GM21526 (cell line): Measurements from ENCODE around the gene CFAP54.

Experiments
- ATAC-seq: cut with Tn5 transposase; IDR thresholded peaks from one replicate; pipeline ENCODE4 v1.9.1; 2021; ENCODE audit warnings: moderate library complexity; ENCODE audit not compliant: unreplicated experiment, low FRiP score

CFAP54 gene

DNA sequence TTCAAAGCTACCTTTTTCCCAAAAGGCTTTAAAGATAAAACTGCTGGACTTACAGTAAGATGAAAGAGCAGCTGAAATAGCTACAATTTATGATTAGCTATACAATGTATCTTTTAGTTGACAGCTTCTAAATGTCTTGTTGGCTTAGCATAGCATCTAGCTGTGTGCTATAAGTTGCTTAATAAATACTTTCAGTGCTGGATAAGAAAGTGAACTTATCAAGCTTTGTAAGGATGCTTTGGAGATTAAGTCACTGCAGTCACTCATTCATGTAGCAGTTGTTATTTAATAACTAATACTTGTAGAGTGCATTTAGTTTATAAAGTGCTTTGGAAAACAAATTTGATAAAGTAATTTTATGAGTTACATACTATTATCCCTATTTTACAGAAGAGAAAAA is 14.6 kb downstream of the CFAP54 start:
- ATAC-seq, result no peak

DNA sequence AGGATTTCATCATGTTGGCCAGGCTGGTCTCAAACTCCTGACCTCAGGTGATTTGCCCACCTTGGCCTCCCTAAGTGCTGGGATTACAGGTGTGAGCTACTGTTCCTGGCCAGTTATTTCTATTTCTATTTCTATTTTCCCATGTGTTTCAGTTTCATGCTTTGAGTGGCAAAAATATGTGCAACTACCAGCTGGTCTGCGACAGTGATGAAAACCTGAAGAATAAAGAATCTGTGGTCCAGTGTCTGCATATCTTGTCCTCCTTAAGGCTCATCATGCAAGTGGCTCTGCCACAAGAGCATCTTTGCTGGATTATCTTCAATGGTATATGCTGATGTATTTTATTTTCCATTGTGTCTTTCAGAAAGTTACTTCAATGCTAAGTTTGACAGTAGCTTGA is 17.4 kb downstream of the CFAP54 start:
- ATAC-seq, result no peak

GRCh38 chr12:96510306-96510764 is 21.0 kb downstream of the CFAP54 start:
- no peak for ATAC-seq

DNA sequence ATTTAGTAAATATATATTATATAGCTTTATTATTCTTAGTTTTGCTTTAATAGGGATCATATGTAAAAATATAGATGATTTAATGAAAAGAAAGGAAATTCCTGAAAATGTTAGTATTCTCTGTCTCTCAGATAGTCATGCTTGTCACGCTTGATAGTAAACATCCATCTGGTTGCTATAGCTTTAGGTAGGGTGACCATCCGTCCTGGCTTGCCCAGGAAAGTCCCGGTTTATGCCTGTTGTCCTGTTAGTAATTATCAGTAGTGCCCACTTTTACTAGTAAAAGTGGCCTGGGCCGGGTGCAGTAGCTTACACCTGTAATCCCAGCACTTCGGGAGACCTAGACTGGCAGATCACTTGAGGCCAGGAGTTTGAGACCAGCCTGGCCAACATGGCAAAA is 23.8 kb downstream of the CFAP54 start:
- no peak for ATAC-seq

DNA sequence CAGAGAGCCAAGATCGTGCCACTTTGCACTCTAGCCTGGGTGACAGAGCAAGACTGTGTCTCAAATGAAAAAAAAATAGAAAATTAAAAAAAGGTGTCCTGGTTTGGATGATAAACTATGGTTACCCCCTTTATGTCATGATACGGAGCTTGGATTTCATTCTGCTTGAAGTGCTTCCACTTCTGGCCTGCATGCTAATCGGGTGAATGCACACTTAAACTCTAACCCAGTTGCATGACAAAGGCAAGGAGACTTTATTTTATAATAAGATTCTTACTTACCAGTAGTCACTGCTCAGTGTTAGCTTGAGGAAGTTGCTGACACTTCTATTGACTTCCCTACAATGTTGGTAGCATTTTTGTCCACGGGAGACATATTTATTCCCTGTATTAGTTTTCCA is 24.3 kb downstream of the CFAP54 start:
- ATAC-seq, result no peak

- peak; percentile 74 for ATAC-seq
Measured at GRCh38 chr12:96514328-96514727, 25.0 kb downstream of the CFAP54 start.

- ATAC-seq, result peak; percentile 74
Measured at GRCh38 chr12:96516472-96517430, 27.4 kb downstream of the CFAP54 start.

GRCh38 chr12:96520767-96521166 is 31.4 kb downstream of the CFAP54 start:
- ATAC-seq, result no peak

- ATAC-seq, result no peak
Measured at GRCh38 chr12:96521895-96522682, 32.7 kb downstream of the CFAP54 start.

DNA sequence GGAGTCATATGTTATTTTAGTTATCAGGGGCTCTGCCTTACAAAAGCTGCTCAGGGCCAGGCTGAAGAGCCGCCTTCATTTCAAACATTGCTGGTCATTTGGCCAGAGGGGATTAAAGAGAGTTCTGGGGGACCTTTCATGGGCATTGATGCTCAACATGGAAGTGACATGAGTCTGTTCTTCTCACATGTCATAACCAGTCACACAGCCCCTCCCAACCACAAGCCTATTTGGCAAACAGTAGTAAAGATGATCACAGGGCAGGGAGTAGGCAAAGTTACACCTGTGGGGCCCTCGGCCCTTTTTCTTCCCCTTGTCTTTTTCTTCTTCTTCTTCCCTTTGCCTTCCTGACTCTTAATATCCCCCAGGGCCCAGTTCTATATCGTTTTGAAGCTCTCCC is 33.3 kb downstream of the CFAP54 start:
- ATAC-seq, result no peak

DNA sequence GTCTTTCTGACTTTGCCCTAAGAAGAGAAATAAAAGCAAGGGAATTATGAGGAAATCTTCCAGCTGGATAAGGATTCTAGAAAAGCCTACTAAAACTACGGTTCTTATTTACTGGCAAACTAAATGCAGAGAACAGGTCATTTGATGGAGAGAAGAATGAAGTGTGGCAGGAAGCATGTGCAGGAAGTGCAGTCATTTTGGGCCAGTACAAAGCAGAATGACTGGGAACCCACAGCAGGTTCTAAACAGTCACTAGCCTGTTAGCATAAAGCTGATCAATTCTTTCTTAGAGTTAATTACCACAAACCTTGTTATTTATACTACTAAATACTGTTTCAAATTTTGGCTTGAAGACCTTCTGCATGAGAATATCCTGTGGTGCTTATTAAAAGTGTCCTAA is 36.7 kb downstream of the CFAP54 start:
- no peak for ATAC-seq

GRCh38 chr12:96529912-96530311 is 40.5 kb downstream of the CFAP54 start:
- ATAC-seq, result no peak

DNA sequence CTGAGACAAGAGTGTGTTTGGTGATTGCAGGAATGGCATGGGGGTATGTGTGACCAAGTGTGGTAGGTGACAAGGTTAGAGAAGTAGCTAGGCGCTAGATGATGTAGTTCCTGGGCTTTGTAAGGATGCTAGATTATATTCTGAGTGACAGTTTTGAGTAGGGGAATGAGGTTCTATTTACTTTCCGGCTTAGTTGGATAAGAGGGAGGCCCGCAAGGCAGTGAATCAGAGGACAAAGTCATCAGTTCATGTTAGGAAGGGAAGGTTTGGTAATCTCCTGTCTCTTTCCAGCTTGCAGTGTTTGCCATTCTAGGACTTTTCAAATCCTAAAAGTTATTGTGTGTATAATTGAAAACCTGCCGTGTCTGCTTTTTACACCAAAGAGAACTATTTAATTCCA is 45.0 kb downstream of the CFAP54 start:
- ATAC-seq, result no peak

- ATAC-seq, result no peak
Measured at GRCh38 chr12:96548384-96548783, 59.0 kb downstream of the CFAP54 start.

- ATAC-seq, result no peak
Measured at GRCh38 chr12:96549341-96549740, 60.0 kb downstream of the CFAP54 start.

DNA sequence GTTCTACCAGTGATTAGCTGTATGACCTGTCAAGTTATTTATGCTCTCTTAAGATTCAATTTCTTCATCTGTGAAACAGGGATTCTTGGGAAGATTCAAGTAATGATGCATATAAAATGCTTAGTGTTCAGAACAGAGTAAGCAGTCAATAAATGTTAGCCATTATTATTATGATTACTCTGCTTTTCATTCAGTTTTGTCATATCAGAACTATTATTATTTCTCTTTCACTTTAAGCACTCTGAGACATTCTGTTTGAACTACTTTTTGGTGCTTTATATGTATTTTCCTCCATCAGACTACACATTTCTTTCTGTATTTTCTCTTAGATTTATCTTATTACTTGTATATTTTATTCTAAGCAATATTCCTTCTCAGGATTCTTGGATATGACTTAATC is 81.2 kb downstream of the CFAP54 start:
- peak; percentile 21 for ATAC-seq

GRCh38 chr12:96571101-96571862 is 81.9 kb downstream of the CFAP54 start:
- peak; percentile 89 for ATAC-seq

DNA sequence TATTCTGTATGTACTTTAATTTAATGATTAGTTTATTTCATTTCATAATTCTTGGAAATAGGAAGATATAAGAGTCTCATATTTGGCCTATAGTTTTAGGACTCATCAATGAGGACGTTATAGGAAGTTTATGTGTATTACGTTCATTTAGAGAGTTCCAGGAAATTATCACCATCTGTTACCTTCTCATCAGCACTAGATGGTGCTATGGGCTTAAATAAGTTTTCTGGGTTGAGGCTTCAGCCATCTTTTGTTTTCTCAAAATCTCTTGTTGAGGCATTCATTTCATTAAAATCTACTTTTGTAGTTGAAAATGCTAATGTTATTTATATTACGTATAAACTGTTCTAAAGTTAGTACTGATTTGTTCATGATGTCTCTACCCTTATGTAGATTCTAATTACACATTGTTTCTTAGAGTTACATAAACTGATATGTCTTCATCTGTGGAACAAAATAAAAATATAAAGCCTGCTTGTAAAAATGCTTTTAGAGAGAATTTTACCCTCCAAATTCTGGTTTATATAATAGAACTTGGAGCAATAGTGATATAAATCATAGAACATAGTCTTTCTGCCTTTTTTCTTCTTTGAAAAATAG is 89.2 kb downstream of the CFAP54 start:
- peak; percentile 95 for ATAC-seq

DNA sequence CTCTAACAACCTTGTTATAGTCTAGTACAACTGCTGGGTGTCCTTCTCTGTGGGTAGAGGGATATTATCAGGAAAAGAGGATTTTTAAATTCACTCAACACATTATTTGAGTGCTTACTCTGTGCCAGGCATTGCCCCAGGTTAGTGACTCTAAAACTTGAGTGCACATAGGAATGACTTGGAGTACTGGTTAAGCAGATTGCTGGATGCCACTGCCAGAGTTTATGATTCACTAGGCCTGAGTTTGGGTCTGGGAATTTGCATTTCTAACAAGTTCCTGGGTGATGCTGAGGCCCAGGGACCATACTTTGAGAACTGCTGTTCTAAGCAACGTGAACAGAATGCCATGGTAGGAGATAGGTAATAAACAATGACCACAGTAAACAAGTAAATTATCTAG is 96.6 kb downstream of the CFAP54 start:
- no peak for ATAC-seq

GRCh38 chr12:96587691-96588090 is 98.3 kb downstream of the CFAP54 start:
- no peak for ATAC-seq
